Effector memory CD8-positive, alpha-beta T cell (primary cell): ENCODE measurements around the gene OLAH.

Experiments
- ATAC-seq: fragments of 150-1000 bp; cut with Tn5 transposase; replicated peaks from 2 replicates; pipeline ENCODE4 v1.10.0; 2021; ENCODE audit warnings: mild to moderate bottlenecking, moderate library complexity
- DNase-seq, 3 experiments: peaks; one replicate each; pipeline ENCODE4 v3.0.0; 2021
- H3K27ac Mint-ChIP-seq, 2 donors: one replicate each; pipeline ENCODE4 v1.8.0; 2022; ENCODE audit warnings: mild to moderate bottlenecking in 2 of 2, mixed read lengths in 2 of 2, moderate library complexity in 2 of 2
- H3K27me3 Mint-ChIP-seq, 2 donors: one replicate each; pipeline ENCODE4 v1.8.0; 2022; ENCODE audit warnings: mixed read lengths in 2 of 2
- H3K36me3 Mint-ChIP-seq: one replicate; pipeline ENCODE4 v1.8.0; 2022; ENCODE audit warnings: mild to moderate bottlenecking, moderate library complexity, mixed read lengths; ENCODE audit not compliant: insufficient read depth
- H3K4me1 Mint-ChIP-seq, 2 donors: one replicate each; pipeline ENCODE4 v1.8.0; 2022; ENCODE audit warnings: low read depth in 2 of 2, mixed read lengths in 2 of 2
- H3K4me3 Mint-ChIP-seq, 2 donors: one replicate each; pipeline ENCODE4 v1.8.0; 2022; ENCODE audit warnings: mild to moderate bottlenecking in 2 of 2, mixed read lengths in 2 of 2, moderate library complexity in 2 of 2
- H3K9me3 Mint-ChIP-seq, 2 donors: one replicate each; pipeline ENCODE4 v1.8.0; 2022; ENCODE audit warnings: mixed read lengths in 2 of 2

OLAH gene

GRCh38 chr10:15121707-15122106, 78.0 kb downstream of the OLAH start:
- H3K36me3 Mint-ChIP-seq: peaks cover 23% of the 10 kb centered on the region
- DNase-seq (no peak), ATAC-seq (no peak)
- H3K27ac Mint-ChIP-seq: peak overlapping the region in 1 of 2 donors; percentile 54
- peaks cover 6 to 10% of the 10 kb centered on the region in 2 donors for H3K4me1 Mint-ChIP-seq
- H3K9me3 Mint-ChIP-seq: no peaks in the 10 kb centered on the region
- H3K4me3 Mint-ChIP-seq: no peak overlapping the region
- no peaks in the 10 kb centered on the region for H3K27me3 Mint-ChIP-seq

GRCh38 chr10:15122477-15123030, 78.8 kb downstream of the OLAH start:
- peak; percentile 27 for ATAC-seq
- H3K27me3 Mint-ChIP-seq: no peaks in the 10 kb centered on the region
- H3K36me3 Mint-ChIP-seq: peaks cover 30% of the 10 kb centered on the region
- H3K9me3 Mint-ChIP-seq: no peaks in the 10 kb centered on the region
- H3K4me3 Mint-ChIP-seq: no peak overlapping the region
- DNase-seq: no peak
- H3K4me1 Mint-ChIP-seq: peaks cover 6 to 10% of the 10 kb centered on the region in 2 donors
- H3K27ac Mint-ChIP-seq: peak overlapping the region in 1 of 2 donors; percentile 54
